ENCODE results near the gene DHODH.
"Not testable (repeated sequence)": the region's sequence is repeated elsewhere in the genome, so short reads cannot be mapped to it uniquely, and the experiment has no call there.

DHODH gene

DNA sequence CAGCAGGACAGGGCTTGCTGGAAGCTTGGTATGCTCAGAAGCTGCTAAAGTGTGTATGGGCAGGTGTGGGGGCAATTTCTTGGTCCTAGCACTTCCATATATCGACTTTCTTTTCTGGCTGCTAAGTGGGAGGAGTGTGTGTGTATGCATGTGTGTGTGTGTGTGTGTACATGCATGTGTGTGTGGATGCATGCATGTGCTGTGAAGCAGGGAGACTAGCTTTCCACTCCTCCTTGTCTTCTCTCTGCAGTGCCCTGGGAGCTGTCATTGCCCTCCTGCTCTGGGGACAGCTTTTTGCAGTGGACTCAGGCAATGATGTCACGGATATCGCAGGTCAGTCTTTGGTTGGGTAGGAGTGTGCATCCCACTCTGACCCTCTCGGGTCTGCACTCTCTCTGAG, 47.4 kb downstream of the DHODH start:
- DNase-seq = no peak

GRCh38 chr16:72057313-72057712, 48.8 kb downstream of the DHODH start:
- not testable (repeated sequence) for DNase-seq

DNA sequence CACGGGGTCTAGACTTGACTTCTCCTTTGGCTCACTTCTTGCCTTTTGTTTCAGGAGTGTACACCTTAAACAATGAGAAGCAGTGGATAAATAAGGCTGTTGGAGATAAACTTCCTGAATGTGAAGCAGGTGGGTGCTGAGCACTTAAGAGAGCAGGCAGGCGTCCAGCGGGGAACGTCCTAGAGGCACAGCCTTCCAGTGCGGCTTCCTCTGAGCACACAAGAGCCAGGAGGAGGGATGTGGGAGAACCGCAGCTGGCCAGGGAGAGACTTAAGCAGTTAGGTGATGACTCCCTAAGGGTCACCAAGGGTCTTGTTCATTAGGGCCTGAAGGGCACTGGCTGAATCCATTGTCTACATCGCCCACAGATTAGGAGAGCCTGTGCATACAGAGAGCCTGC, 50.5 kb downstream of the DHODH start:
- DNase-seq = not testable (repeated sequence)

DNA sequence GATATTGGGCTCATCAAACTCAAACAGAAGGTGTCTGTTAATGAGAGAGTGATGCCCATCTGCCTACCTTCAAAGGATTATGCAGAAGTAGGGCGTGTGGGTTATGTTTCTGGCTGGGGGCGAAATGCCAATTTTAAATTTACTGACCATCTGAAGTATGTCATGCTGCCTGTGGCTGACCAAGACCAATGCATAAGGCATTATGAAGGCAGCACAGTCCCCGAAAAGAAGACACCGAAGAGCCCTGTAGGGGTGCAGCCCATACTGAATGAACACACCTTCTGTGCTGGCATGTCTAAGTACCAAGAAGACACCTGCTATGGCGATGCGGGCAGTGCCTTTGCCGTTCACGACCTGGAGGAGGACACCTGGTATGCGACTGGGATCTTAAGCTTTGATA, 51.9 kb downstream of the DHODH start:
- no peak for DNase-seq

DNA sequence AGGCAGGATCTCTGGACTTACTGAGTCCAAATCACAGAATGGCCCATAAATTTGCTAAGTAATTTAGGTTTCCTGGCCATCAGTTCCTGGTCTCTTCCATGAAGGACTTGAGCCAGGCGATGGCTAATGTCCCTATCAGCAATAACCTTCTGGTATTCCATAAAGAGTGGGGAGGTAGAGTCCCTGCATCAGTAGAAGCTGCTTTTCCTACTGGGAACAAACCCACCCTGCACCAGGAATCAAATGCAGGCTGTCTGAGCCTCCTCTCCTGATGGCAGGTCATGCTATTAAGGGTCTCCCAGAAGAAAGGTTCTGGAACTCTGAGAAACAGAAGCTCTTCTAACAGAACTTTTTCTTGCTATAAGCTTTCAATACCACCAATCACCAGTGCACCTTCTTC, 53.0 kb downstream of the DHODH start:
- DNase-seq = no peak

DNA sequence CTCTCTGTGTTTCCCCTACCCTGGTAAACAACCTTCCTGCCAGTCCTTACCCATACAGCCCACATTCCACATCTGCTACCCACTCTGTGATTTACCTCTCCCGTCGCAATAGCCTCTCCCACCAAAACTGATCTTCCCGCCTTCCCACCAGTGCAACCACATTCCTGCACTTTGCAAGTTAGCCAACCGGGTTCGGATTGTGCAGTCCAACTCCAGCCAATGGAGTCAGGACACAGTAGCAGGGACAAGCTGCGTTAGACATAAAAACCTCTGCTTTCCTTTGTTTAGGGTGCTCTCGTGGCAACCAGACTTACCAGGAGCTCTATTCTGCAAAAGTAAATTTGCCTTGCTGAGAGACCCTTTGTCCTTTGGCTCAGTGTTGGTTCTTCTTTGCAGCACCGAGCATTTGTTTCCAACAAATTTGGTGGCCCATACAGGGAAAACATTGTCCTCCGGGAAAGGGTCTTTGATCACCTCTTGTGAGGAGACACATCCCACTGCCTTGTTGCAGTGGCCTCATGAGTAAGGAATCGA, 55.9 kb downstream of the DHODH start:
- DNase-seq = no peak

DNA sequence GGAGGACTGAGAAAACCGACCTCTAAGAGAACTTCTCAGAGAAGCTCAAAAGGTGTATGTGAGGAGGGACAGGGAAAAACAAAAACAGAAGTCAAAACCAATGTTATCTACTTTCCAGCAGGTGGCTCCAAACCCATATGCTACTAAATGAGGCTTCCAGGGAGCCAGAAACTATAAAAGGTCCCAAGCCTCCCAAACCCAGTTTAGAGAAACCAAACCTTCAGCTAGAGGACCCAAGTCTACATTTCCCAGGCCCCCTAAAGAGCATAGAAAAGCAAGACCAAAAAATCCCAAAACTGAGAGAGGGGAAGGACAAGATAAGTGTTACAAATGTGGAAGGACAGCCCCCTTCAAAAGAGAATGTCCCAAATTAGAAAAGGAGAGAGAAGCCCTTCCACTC, 58.2 kb downstream of the DHODH start:
- DNase-seq = peak; percentile 38

GRCh38 chr16:72068930-72069329, 60.4 kb downstream of the DHODH start:
- no peak for DNase-seq

DNA sequence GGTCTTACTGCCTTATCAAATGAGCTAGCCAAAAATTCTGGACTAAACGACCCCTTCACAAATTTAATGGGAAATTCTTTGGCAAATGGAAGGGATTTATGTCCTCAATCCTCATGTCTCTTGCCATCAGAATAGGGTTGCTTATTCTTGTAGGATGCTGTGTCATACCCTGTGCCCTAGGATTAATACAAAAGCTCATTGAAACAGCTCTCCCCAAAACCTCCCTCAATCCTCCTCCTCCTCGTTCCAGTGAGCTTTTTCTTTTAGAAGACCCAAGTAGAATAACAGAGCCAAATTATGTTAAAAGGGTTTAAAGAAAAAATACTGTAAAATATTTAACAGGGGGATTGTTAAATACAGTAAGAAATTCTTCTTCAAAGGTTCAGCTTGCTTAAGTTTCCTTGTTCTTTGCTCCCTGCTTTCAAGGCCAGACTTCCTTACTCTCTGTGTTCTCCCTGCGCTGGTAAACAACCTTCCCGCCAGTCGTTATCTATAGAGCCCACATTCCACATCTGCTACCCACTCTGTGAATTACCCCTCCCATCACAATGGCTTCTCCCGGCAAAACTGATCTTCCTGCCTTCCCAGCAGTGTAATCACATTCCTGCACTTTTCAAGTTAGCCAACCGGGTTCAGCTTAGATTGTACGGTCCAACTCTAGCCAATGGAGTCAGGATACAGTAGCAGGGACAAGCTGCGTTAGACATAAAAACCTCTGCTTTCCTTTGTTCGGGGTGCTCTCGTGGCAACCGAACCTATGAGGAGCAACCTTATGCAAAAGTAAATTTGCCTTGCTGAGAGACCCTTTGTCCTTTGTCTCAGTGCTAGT, 64.2 kb downstream of the DHODH start:
- DNase-seq = no peak

GRCh38 chr16:72073560-72074230, 65.2 kb downstream of the DHODH start:
- no peak for DNase-seq

DNA sequence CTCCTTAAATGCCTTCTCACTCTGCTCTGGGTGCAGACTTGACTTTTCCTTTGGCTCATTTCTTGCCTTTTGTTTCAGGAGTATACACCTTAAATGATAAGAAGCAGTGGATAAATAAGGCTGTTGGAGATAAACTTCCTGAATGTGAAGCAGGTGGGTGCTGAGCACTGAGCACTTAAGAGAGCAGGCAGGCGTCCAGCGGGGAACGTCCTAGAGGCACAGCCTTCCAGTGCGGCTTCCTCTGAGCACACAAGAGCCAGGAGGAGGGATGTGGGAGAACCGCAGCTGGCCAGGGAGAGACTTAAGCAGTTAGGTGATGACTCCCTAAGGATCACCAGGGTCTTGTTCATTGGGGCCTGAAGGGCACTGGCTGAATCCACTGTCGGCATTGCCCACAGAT, 66.5 kb downstream of the DHODH start:
- DNase-seq = not testable (repeated sequence)
